AG09319 (cell line): ENCODE measurements around the gene GSK3B.

ENCODE experiments used
- DNase-seq: peaks from one replicate; pipeline ENCODE4 v3.0.0-alpha.2; 2010; ENCODE audit warnings: low read depth; ENCODE audit errors: extremely low read depth
- TF ChIP-seq, protein P1 (sequence below): IDR thresholded peaks from 2 replicates; pipeline ENCODE4 v1.5.1; 2011; ENCODE audit warnings: low read depth, mild to moderate bottlenecking, inconsistent platforms, low read length, moderate library complexity

Gene GSK3B

DNA sequence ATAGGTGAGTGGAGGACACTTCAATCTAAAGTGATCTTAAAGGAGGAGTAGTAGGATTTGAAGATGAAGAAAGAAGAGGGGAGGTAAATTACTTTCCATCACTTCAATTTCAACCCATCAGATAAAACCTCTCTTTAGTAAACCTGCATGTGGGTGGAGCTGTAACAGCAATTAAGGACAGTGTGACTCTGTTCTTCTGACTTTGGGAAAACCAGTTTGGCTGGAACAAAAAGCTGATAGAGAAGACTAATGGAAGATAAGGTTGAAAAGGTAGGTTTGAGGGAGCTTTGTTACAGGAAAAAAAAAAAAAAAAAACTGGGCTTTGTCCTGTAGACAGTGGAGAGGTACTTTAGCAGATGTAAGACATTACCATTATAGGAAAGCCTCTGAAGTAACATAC lies 4.5 kb upstream of the GSK3B start:
- TF ChIP-seq, protein P1, sequence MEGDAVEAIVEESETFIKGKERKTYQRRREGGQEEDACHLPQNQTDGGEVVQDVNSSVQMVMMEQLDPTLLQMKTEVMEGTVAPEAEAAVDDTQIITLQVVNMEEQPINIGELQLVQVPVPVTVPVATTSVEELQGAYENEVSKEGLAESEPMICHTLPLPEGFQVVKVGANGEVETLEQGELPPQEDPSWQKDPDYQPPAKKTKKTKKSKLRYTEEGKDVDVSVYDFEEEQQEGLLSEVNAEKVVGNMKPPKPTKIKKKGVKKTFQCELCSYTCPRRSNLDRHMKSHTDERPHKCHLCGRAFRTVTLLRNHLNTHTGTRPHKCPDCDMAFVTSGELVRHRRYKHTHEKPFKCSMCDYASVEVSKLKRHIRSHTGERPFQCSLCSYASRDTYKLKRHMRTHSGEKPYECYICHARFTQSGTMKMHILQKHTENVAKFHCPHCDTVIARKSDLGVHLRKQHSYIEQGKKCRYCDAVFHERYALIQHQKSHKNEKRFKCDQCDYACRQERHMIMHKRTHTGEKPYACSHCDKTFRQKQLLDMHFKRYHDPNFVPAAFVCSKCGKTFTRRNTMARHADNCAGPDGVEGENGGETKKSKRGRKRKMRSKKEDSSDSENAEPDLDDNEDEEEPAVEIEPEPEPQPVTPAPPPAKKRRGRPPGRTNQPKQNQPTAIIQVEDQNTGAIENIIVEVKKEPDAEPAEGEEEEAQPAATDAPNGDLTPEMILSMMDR = no peak
- no peak for DNase-seq

DNA sequence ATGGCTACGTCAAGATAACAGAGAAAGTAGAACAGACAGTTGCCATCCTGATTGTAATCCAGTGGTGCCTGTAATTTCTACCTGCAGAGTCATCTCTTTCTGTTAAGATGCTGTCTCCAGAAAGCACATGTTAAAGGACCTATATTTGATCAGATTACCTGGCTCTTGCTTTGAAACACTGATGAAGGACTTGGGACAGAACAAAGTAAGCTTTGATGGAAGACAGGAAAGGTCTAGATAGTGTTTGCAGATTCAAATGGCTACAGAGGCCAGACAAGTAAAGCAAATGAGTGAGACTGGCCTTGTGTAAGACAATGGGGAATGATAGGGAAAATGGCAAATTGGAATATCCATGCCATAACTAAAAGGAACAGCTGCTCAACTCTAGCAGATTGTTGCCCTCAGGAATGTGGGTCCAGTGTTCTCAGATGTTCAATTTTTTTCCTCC lies 1.8 kb upstream of the GSK3B start:
- TF ChIP-seq, protein P1 = no peak
- no peak for DNase-seq

GRCh38 chr3:120095226-120095978 lies 1.2 kb upstream of the GSK3B start:
- TF ChIP-seq, protein P1 = no peak
- DNase-seq = peak; percentile 70

DNA sequence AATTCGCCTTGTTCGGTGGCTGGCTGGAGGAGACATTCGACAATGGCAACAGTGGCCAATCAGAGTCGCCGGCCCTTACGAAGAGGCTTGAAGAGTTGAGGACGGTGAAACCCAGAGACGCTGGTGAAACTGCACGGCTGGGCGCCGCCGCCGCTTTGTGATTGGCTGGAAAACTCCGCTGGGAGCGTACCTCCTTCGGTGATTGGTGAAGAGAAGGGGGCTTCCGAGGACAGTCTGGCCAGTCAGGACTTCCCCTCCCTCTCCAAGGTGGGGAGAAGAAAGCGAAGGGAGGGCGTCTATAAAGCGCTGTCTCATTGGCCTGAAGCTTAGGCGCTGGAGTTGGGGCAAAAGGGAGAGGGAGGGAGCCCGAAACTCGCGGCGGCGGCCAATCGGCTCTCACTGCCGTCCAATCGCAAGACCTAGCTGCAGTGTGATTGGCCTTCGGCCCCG lies 554 bp upstream of the GSK3B start:
- TF ChIP-seq, protein P1 = no peak
- peak; percentile 100 for DNase-seq

DNA sequence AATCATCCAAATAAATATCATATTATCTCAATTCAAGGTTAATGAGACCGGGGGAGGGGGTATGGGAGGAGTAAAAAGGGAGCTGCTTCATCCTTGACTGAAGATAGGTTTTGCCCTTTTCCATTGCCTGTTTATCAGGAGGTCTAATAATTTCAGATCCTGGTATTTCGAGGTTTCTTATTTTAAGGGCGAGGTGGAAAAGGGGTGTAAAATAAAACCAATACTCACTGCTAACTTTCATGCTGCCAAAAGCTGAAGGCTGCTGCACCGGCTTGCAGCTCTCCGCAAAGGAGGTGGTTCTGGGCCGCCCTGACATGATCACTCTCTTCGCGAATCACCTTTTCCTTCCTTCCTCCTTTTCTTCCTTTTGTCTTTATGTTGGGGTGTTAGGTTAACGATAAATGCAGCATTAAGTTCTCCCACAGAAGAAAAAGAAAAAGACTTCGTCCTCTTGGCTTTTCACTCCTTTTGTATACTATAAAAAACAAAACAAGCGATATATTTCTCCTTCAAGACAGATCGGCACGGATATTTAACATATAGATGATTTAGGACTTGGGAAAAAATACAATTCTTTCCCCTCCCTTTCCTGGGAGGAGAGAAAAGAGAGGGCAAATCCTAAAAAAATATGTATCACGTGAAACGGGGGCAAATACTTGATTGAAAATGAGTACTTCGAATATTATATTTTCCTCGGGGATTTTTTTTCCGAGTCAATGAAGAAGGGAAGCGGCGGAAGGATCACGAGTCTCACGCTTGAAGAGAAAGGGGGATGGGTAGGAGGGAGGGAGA lies 932 bp downstream of the GSK3B start:
- DNase-seq = peak; percentile 75
- TF ChIP-seq, protein P1 = no peak

DNA sequence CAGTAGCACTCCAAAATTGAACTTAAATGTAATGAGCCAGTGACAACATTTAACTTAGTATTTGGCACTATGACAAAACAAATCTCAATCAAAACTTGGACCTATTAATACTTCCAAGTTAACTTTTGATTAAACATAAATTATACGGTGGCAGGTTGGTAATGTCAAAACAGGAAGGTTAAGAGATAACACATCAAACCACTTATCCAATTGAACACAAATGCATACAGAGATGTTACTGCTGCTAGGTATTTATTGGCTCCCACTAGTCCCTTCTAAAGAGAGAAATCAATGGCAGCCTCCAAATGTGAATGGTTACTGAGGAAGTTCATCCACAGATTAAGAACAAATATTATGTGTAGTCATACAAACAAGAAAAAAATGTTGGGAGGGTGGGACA lies 1.8 kb downstream of the GSK3B start:
- TF ChIP-seq, protein P1 = no peak
- DNase-seq = no peak

GRCh38 chr3:120090422-120090821 lies 3.8 kb downstream of the GSK3B start:
- DNase-seq = no peak

More at GRCh38 chr3:120090422-120090821, 3.8 kb downstream of the GSK3B start:
- TF ChIP-seq, protein P1 = no peak
